Esophagus muscularis mucosa (tissue), 3 donors: Measurements from ENCODE around the gene CFD.

ENCODE experiments used
- POLR2A ChIP-seq: fragments of 450-650 bp; IDR thresholded peaks from one replicate; pipeline ENCODE4 v1.6.1; 2017; ENCODE audit warnings: antibody characterized with exemption, moderate library complexity, mild to moderate bottlenecking, low read depth
- POLR2AphosphoS5 ChIP-seq, 2 donors: sonication (generic); formaldehyde crosslinking; IDR thresholded peaks; one replicate each; pipeline ENCODE4 v1.6.1; 2017; ENCODE audit warnings: antibody characterized with exemption in 2 of 2
- TF ChIP-seq, protein P1 (sequence below), 3 experiments: fragments of 200-600 bp in 2 of 3; fragments of 450-650 bp in 1 of 3; sonication (generic) in 2 of 3; IDR thresholded peaks; one replicate each; pipeline ENCODE4 v1.5.1; 2017 to 2019; ENCODE audit warnings: antibody characterized with exemption in 3 of 3, mild to moderate bottlenecking in 2 of 3, moderate library complexity in 1 of 3

DNA sequence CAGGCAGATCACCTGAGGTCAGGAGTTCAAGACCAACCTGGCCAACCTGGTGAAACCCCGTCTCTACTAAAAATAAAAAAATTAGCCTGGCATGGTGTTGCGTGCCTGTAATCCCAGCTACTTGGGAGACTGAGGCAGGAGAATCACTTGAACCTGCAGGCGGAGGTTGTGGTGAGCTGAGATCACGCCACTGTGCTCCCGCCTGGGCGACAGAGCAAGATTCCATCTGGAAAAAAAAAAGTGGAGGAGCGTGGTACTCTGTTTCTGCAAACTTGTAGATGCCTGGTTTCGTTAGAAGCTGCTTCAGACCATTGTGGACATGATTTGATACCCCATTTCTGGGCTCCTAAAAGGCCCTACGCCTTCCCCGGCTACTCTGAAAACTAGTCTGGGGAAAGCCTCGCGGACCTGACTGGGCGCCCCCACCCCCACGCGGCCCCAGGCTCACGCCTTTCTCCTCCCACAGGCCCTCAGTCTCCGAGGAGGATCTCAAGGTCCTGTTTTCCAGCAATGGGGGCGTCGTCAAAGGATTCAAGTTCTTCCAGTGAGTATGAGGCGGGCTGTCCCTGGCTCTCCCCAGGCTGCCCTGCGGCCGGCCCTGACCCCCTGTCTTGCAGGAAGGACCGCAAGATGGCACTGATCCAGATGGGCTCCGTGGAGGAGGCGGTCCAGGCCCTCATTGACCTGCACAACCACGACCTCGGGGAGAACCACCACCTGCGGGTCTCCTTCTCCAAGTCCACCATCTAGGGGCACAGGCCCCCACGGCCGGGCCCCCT, 49.2 kb upstream of the CFD start:
- TF ChIP-seq, protein P1, sequence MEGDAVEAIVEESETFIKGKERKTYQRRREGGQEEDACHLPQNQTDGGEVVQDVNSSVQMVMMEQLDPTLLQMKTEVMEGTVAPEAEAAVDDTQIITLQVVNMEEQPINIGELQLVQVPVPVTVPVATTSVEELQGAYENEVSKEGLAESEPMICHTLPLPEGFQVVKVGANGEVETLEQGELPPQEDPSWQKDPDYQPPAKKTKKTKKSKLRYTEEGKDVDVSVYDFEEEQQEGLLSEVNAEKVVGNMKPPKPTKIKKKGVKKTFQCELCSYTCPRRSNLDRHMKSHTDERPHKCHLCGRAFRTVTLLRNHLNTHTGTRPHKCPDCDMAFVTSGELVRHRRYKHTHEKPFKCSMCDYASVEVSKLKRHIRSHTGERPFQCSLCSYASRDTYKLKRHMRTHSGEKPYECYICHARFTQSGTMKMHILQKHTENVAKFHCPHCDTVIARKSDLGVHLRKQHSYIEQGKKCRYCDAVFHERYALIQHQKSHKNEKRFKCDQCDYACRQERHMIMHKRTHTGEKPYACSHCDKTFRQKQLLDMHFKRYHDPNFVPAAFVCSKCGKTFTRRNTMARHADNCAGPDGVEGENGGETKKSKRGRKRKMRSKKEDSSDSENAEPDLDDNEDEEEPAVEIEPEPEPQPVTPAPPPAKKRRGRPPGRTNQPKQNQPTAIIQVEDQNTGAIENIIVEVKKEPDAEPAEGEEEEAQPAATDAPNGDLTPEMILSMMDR (IDR thresholded peaks at IDR 0.05), result no peak
- TF ChIP-seq POLR2AphosphoS5 (IDR thresholded peaks at IDR 0.05) (no peak), POLR2A (no peak)
